ENCODE measurements around the gene TRAF3IP1. TPM values are rescaled to one million over a fixed set of nuclear protein-coding genes. Genes with fewer than 3 reads are reported as not detected.

TRAF3IP1 gene
- total and polyA plus RNA-seq, 4 donors: 8.9 to 41.0 (median 14.7) TPM

DNA sequence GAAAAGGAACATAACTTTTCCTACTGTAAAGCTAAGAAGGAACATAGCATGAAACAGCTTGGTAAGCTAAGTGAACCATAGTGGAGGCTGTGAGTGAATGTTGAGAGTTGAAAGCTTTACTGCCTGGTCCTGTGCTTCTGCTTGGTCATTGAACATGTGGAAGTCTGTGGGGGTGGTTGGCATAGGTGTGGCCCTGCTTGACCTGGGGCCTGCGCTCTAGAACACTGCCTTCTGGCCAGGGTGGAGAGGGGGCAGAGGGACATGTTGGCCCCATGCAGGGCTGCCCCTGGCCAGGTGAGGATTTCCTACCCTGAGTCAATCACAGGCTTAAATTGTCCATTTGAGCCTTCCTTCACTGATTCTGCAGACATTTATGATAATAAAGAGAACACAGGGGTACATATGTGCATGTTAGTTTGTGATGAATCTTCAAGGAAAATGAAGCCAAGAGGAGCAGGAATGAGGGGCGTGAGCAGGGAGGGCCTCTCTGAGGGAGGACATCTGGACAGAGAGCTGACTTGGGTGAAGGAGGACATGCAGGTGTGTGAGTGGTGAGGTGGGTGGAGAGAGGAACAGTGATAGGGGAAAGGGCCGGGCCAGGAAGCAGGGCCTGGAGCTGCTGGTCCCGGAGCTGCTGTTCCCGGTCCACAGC lies 16.6 kb downstream of the TRAF3IP1 start:
- WGBS, 2 donors: 97 to 98% methylated on average over 5 of the region's 5 CpGs
- peaks cover 0 to 12% (median 6%) of the 10 kb centered on the region in 4 donors for H3K36me3 ChIP-seq (ENCODE audit: control insufficient read depth in 4 of 4, insufficient read depth in 4 of 4, low read length in 4 of 4)
- no peak overlapping the region for H3K4me3 ChIP-seq
- TF ChIP-seq, protein P1, sequence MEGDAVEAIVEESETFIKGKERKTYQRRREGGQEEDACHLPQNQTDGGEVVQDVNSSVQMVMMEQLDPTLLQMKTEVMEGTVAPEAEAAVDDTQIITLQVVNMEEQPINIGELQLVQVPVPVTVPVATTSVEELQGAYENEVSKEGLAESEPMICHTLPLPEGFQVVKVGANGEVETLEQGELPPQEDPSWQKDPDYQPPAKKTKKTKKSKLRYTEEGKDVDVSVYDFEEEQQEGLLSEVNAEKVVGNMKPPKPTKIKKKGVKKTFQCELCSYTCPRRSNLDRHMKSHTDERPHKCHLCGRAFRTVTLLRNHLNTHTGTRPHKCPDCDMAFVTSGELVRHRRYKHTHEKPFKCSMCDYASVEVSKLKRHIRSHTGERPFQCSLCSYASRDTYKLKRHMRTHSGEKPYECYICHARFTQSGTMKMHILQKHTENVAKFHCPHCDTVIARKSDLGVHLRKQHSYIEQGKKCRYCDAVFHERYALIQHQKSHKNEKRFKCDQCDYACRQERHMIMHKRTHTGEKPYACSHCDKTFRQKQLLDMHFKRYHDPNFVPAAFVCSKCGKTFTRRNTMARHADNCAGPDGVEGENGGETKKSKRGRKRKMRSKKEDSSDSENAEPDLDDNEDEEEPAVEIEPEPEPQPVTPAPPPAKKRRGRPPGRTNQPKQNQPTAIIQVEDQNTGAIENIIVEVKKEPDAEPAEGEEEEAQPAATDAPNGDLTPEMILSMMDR (IDR thresholded peaks at IDR 0.05; ENCODE audit: control extremely low read depth, extremely low read depth): no peak
- H3K9ac ChIP-seq (ENCODE audit: insufficient read depth in 1 of 2, low read length in 2 of 2): no peak overlapping the region
- H3K9me3 ChIP-seq (ENCODE audit: control insufficient read depth in 4 of 4, insufficient read depth in 3 of 4, low read length in 3 of 4): no peaks in the 10 kb centered on the region
- ATAC-seq (ENCODE audit: insufficient read depth, low FRiP score) (no peak), DNase-seq (no peak)
- no peaks in the 10 kb centered on the region for H3K4me1 ChIP-seq (ENCODE audit: control insufficient read depth in 5 of 5, insufficient read depth in 5 of 5, low read length in 5 of 5)
- no peak overlapping the region for H3K27ac ChIP-seq (ENCODE audit: low read depth in 1 of 2, low read length in 1 of 2)
- no peaks in the 10 kb centered on the region for H3K27me3 ChIP-seq (ENCODE audit: control insufficient read depth in 3 of 3, insufficient read depth in 3 of 3, low read length in 2 of 3)

DNA sequence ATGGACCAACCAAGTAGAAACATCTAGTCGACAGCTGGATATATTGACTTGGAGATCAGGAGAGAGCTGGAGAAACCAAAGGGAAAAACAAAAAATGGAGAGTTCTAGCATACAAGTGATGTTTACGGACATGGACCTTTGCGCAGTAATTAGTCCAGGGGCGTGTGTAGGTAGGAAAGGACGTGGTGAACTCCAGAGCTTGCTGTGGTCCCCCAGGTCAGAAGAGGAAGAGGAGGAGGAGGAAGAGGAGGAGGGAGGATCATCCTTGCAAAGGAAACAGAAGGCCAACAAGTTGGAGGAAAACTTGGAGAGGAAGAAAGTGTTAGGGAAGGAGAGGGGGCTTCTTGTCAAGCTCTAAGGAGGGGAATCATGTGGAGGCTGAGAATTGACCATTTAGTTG lies 17.5 kb downstream of the TRAF3IP1 start:
- Histone ChIP-seq H3K36me3 (ENCODE audit: control insufficient read depth in 4 of 4, insufficient read depth in 4 of 4, low read length in 4 of 4) (peaks cover 0 to 12% (median 6%) of the 10 kb centered on the region in 4 donors), H3K27ac (ENCODE audit: low read depth in 1 of 2, low read length in 1 of 2) (no peak overlapping the region), H3K9ac (ENCODE audit: insufficient read depth in 1 of 2, low read length in 2 of 2) (no peak overlapping the region), H3K27me3 (ENCODE audit: control insufficient read depth in 3 of 3, insufficient read depth in 3 of 3, low read length in 2 of 3) (no peaks in the 10 kb centered on the region), H3K4me3 (no peak overlapping the region), H3K4me1 (ENCODE audit: control insufficient read depth in 5 of 5, insufficient read depth in 5 of 5, low read length in 5 of 5) (no peaks in the 10 kb centered on the region), H3K9me3 (ENCODE audit: control insufficient read depth in 4 of 4, insufficient read depth in 3 of 4, low read length in 3 of 4) (no peaks in the 10 kb centered on the region)
- DNase-seq: no peak
- 88 to 91% methylated on average over 5 of the region's 5 CpGs for WGBS, 2 donors
- no peak for ATAC-seq (ENCODE audit: insufficient read depth, low FRiP score)
- TF ChIP-seq, protein P1 (IDR thresholded peaks at IDR 0.05; ENCODE audit: control extremely low read depth, extremely low read depth): no peak

DNA sequence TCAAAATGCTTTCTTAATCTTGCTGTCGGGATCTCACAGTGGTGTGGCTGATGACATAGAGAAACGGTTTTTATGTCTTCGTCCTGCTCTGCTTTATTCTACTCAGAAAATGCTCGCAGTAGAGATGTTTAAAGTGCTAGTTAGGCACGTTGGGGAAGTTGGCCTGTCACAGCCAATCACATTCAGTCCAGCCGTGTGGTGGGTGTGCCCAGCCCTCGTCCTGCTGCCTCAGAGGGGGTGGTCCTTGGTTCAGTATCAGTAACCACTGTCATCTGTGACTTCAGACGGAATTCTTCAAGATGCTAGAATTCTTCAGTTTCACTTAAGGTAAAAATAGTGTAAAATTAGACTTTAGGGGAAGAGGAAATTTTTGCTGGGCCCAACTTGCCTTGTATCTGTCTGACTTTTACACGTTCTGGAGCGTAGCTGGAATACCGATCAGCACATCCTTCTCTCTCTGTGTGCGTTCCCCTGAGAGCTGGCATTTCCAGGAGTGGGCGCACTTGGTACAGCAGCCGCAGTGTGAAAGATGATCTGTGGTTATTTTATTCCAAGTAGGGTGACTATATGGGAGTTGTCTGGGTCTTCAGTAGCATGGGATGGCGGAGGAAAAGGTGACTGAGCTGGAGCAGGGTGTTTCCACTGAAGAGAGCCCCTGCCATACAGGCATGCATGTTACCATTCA lies 18.5 kb downstream of the TRAF3IP1 start:
- no peak overlapping the region for H3K27ac ChIP-seq (ENCODE audit: low read depth in 1 of 2, low read length in 1 of 2)
- ATAC-seq (ENCODE audit: insufficient read depth, low FRiP score): no peak
- WGBS, 2 donors: 89 to 90% methylated on average over 15 of the region's 15 CpGs
- no peaks in the 10 kb centered on the region for H3K9me3 ChIP-seq (ENCODE audit: control insufficient read depth in 4 of 4, insufficient read depth in 3 of 4, low read length in 3 of 4)
- no peak overlapping the region for H3K9ac ChIP-seq (ENCODE audit: insufficient read depth in 1 of 2, low read length in 2 of 2)
- H3K27me3 ChIP-seq (ENCODE audit: control insufficient read depth in 3 of 3, insufficient read depth in 3 of 3, low read length in 2 of 3): no peaks in the 10 kb centered on the region
- TF ChIP-seq, protein P1 (IDR thresholded peaks at IDR 0.05; ENCODE audit: control extremely low read depth, extremely low read depth): no peak
- H3K36me3 ChIP-seq (ENCODE audit: control insufficient read depth in 4 of 4, insufficient read depth in 4 of 4, low read length in 4 of 4): peaks cover 0 to 12% (median 6%) of the 10 kb centered on the region in 4 donors
- H3K4me3 ChIP-seq: no peak overlapping the region
- H3K4me1 ChIP-seq (ENCODE audit: control insufficient read depth in 5 of 5, insufficient read depth in 5 of 5, low read length in 5 of 5): no peaks in the 10 kb centered on the region
- DNase-seq: no peak
